GM10266 (cell line): ENCODE data around the gene DPP10.

ENCODE experiments used
- DNase-seq: peaks from one replicate; pipeline ENCODE4 v3.0.0; 2012; ENCODE audit errors: extremely low spot score
- CTCF ChIP-seq: IDR thresholded peaks from 2 replicates; pipeline ENCODE4 v1.5.1; 2012; ENCODE audit warnings: mild to moderate bottlenecking, low read depth; ENCODE audit not compliant: control insufficient read depth, insufficient read depth; ENCODE audit errors: missing control alignments

Gene DPP10

GRCh38 chr2:115234186-115234585 is 791.7 kb downstream of the DPP10 start:
- TF ChIP-seq CTCF: no peak
- no peak for DNase-seq

- no peak for DNase-seq
- TF ChIP-seq CTCF: no peak
Measured at GRCh38 chr2:115234737-115235136, 792.3 kb downstream of the DPP10 start.

- TF ChIP-seq CTCF: no peak
- no peak for DNase-seq
Measured at GRCh38 chr2:115248066-115248465, 805.6 kb downstream of the DPP10 start.

GRCh38 chr2:115277366-115277765 is 834.9 kb downstream of the DPP10 start:
- no peak for TF ChIP-seq CTCF
- DNase-seq: no peak

GRCh38 chr2:115285416-115285815 is 843.0 kb downstream of the DPP10 start:
- DNase-seq: no peak
- TF ChIP-seq CTCF: no peak

- no peak for TF ChIP-seq CTCF
- no peak for DNase-seq
Measured at GRCh38 chr2:115290478-115290877, 848.0 kb downstream of the DPP10 start.

- DNase-seq: no peak
- no peak for TF ChIP-seq CTCF
Measured at GRCh38 chr2:115292742-115293141, 850.3 kb downstream of the DPP10 start.
